ENCODE data around the gene FITM1.

Gene FITM1

GRCh38 chr14:24177891-24178290 lies 47.4 kb downstream of the FITM1 start:
- Histone ChIP-seq H2AFZ (ENCODE audit: low read length) (no peak overlapping the region), H3K27me3 (ENCODE audit: control insufficient read depth in 3 of 3, insufficient read depth in 3 of 3, low read depth in 1 of 3, low read length in 3 of 3) (no peaks in the 10 kb centered on the region), H2BK120ac (ENCODE audit: low read depth, low read length) (no peak overlapping the region), H2BK5ac (ENCODE audit: low read length) (peak overlapping the region; percentile 39), H3K23ac (ENCODE audit: low read depth, low read length, poor library complexity) (no peak overlapping the region), H3K4me3 (ENCODE audit: low read length in 2 of 2) (no peak overlapping the region), H3K79me1 (ENCODE audit: low read depth, low read length) (peaks cover 6% of the 10 kb centered on the region), H2AK5ac (ENCODE audit: low read depth, low read length) (no peak overlapping the region), H3K4me2 (ENCODE audit: insufficient read depth, low read length, poor library complexity, severe bottlenecking) (no peak overlapping the region), H3K4me1 (ENCODE audit: control insufficient read depth in 2 of 2, insufficient read depth in 1 of 2, low read depth in 1 of 2, low read length in 2 of 2) (peaks cover 0 to 3% of the 10 kb centered on the region in 2 donors), H3K4ac (ENCODE audit: low read length) (no peak overlapping the region), H3K9me3 (replicated peaks in 1 of 2; ENCODE audit: control insufficient read depth in 2 of 2, insufficient read depth in 1 of 2, low read depth in 1 of 2, low read length in 2 of 2) (no peaks in the 10 kb centered on the region), H3K36me3 (replicated peaks in 1 of 2; ENCODE audit: control insufficient read depth in 2 of 2, insufficient read depth in 2 of 2, low read length in 2 of 2) (peaks cover 58 to 70% of the 10 kb centered on the region in 2 donors), H2BK15ac (ENCODE audit: low read length) (no peak overlapping the region), H3K27ac (replicated peaks; ENCODE audit: low read length) (no peak overlapping the region), H4K91ac (ENCODE audit: low read depth, low read length, poor library complexity) (no peak overlapping the region), H3K14ac (ENCODE audit: low read length) (no peak overlapping the region), H3K18ac (ENCODE audit: low read length) (no peak overlapping the region), H4K8ac (ENCODE audit: low read depth, low read length) (peak overlapping the region; percentile 17), H3K9ac (ENCODE audit: low read depth, low read length, poor library complexity) (no peak overlapping the region), H2BK12ac (ENCODE audit: low read length) (no peak overlapping the region)
- WGBS, 2 donors (ENCODE audit: extremely low coverage in 2 of 2, insufficient read length in 2 of 2, insufficient replicate concordance in 1 of 2) = no CpG with 5 or more reads among the region's 14 CpGs
- DNase-seq (ENCODE audit: low spot score) = no peak

GRCh38 chr14:24178399-24179178 lies 48.1 kb downstream of the FITM1 start:
- WGBS, 2 donors (ENCODE audit: extremely low coverage in 2 of 2, insufficient read length in 2 of 2, insufficient replicate concordance in 1 of 2) = no CpG with 5 or more reads among the region's 12 CpGs
- Histone ChIP-seq H2AK5ac (ENCODE audit: low read depth, low read length) (no peak overlapping the region), H3K9ac (ENCODE audit: low read depth, low read length, poor library complexity) (no peak overlapping the region), H2BK12ac (ENCODE audit: low read length) (no peak overlapping the region), H3K4me2 (ENCODE audit: insufficient read depth, low read length, poor library complexity, severe bottlenecking) (no peak overlapping the region), H3K27me3 (ENCODE audit: control insufficient read depth in 3 of 3, insufficient read depth in 3 of 3, low read depth in 1 of 3, low read length in 3 of 3) (no peaks in the 10 kb centered on the region), H3K4me1 (ENCODE audit: control insufficient read depth in 2 of 2, insufficient read depth in 1 of 2, low read depth in 1 of 2, low read length in 2 of 2) (no peaks in the 10 kb centered on the region), H2BK5ac (ENCODE audit: low read length) (peak overlapping the region; percentile 66), H3K23ac (ENCODE audit: low read depth, low read length, poor library complexity) (peak overlapping the region; percentile 43), H3K36me3 (replicated peaks in 1 of 2; ENCODE audit: control insufficient read depth in 2 of 2, insufficient read depth in 2 of 2, low read length in 2 of 2) (peaks cover 65 to 69% of the 10 kb centered on the region in 2 donors), H4K8ac (ENCODE audit: low read depth, low read length) (no peak overlapping the region), H3K79me1 (ENCODE audit: low read depth, low read length) (peaks cover 5% of the 10 kb centered on the region), H2AFZ (ENCODE audit: low read length) (no peak overlapping the region), H3K14ac (ENCODE audit: low read length) (no peak overlapping the region), H2BK120ac (ENCODE audit: low read depth, low read length) (no peak overlapping the region), H3K27ac (replicated peaks; ENCODE audit: low read length) (no peak overlapping the region), H3K18ac (ENCODE audit: low read length) (no peak overlapping the region), H3K9me3 (replicated peaks in 1 of 2; ENCODE audit: control insufficient read depth in 2 of 2, insufficient read depth in 1 of 2, low read depth in 1 of 2, low read length in 2 of 2) (no peaks in the 10 kb centered on the region), H4K91ac (ENCODE audit: low read depth, low read length, poor library complexity) (no peak overlapping the region), H3K4ac (ENCODE audit: low read length) (no peak overlapping the region), H2BK15ac (ENCODE audit: low read length) (no peak overlapping the region), H3K4me3 (ENCODE audit: low read length in 2 of 2) (no peak overlapping the region)
- no peak for DNase-seq (ENCODE audit: low spot score)

GRCh38 chr14:24179294-24179960 lies 49.0 kb downstream of the FITM1 start:
- Histone ChIP-seq H4K91ac (ENCODE audit: low read depth, low read length, poor library complexity) (no peak overlapping the region), H3K9me3 (replicated peaks in 1 of 2; ENCODE audit: control insufficient read depth in 2 of 2, insufficient read depth in 1 of 2, low read depth in 1 of 2, low read length in 2 of 2) (no peaks in the 10 kb centered on the region), H3K4ac (ENCODE audit: low read length) (no peak overlapping the region), H3K4me2 (ENCODE audit: insufficient read depth, low read length, poor library complexity, severe bottlenecking) (no peak overlapping the region), H3K79me1 (ENCODE audit: low read depth, low read length) (peaks cover 5% of the 10 kb centered on the region), H3K36me3 (replicated peaks in 1 of 2; ENCODE audit: control insufficient read depth in 2 of 2, insufficient read depth in 2 of 2, low read length in 2 of 2) (peaks cover 71 to 73% of the 10 kb centered on the region in 2 donors), H3K23ac (ENCODE audit: low read depth, low read length, poor library complexity) (no peak overlapping the region), H2BK12ac (ENCODE audit: low read length) (no peak overlapping the region), H2AFZ (ENCODE audit: low read length) (no peak overlapping the region), H3K14ac (ENCODE audit: low read length) (no peak overlapping the region), H3K9ac (ENCODE audit: low read depth, low read length, poor library complexity) (no peak overlapping the region), H3K4me3 (ENCODE audit: low read length in 2 of 2) (no peak overlapping the region), H2BK5ac (ENCODE audit: low read length) (peak overlapping the region; percentile 66), H2AK5ac (ENCODE audit: low read depth, low read length) (no peak overlapping the region), H3K4me1 (ENCODE audit: control insufficient read depth in 2 of 2, insufficient read depth in 1 of 2, low read depth in 1 of 2, low read length in 2 of 2) (no peaks in the 10 kb centered on the region), H3K18ac (ENCODE audit: low read length) (no peak overlapping the region), H2BK15ac (ENCODE audit: low read length) (no peak overlapping the region), H2BK120ac (ENCODE audit: low read depth, low read length) (no peak overlapping the region), H3K27me3 (ENCODE audit: control insufficient read depth in 3 of 3, insufficient read depth in 3 of 3, low read depth in 1 of 3, low read length in 3 of 3) (no peaks in the 10 kb centered on the region), H3K27ac (replicated peaks; ENCODE audit: low read length) (no peak overlapping the region), H4K8ac (ENCODE audit: low read depth, low read length) (no peak overlapping the region)
- no CpG with 5 or more reads among the region's 14 CpGs for WGBS, 2 donors (ENCODE audit: extremely low coverage in 2 of 2, insufficient read length in 2 of 2, insufficient replicate concordance in 1 of 2)
- DNase-seq (ENCODE audit: low spot score) = no peak

Measured in neuronal stem cell (in vitro differentiated cells).